ENCODE results near the gene STAT5A.

STAT5A gene

DNA sequence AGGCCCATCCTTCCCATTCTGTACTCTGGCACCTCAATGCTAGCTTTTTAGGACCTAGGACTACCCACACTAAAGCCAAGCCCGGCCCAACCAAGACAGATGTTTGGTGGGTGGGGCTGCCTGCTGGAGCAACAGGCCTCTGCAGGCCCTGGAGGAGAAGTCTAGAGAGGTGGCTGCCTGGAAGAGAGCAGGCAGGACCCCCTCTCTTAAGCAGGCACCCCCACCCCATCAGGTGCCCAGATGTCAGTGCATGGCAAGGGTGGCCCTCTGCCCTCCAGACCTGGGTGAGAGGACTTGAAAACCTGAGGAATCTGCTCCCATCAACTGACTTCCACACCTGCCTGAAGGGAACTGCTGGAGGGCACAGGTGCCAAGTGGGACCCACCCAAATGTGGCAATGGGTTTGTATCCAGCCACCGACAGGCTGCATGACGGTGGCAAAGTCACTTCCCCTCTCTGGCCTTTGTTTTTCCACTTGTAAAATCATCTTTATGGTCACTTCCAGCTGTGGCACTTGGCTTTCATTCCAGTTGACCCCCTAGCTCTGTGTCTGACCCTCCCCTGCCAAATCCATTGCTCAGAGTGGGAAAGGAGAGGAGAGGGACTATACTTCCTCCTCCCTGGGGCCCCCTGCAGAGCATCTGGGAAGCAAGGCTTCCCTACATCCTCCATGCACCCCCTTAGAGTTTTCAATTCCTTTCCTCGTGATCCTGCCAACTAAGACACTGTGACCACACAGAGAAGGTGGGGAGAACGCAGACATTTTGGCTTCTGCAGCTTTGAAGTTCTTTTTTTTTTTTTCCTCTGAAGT is 1.7 kb upstream of the STAT5A start:
- DNase-seq (ENCODE audit: low read depth in 2 of 2): no peak
- TF ChIP-seq, protein P1, sequence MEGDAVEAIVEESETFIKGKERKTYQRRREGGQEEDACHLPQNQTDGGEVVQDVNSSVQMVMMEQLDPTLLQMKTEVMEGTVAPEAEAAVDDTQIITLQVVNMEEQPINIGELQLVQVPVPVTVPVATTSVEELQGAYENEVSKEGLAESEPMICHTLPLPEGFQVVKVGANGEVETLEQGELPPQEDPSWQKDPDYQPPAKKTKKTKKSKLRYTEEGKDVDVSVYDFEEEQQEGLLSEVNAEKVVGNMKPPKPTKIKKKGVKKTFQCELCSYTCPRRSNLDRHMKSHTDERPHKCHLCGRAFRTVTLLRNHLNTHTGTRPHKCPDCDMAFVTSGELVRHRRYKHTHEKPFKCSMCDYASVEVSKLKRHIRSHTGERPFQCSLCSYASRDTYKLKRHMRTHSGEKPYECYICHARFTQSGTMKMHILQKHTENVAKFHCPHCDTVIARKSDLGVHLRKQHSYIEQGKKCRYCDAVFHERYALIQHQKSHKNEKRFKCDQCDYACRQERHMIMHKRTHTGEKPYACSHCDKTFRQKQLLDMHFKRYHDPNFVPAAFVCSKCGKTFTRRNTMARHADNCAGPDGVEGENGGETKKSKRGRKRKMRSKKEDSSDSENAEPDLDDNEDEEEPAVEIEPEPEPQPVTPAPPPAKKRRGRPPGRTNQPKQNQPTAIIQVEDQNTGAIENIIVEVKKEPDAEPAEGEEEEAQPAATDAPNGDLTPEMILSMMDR (IDR thresholded peaks at IDR 0.05; ENCODE audit: low read depth, low read length): no peak
- H3K4me3 ChIP-seq (replicated peaks in 1 of 2; ENCODE audit: low read depth in 2 of 2, low read length in 2 of 2): no peak overlapping the region

DNA sequence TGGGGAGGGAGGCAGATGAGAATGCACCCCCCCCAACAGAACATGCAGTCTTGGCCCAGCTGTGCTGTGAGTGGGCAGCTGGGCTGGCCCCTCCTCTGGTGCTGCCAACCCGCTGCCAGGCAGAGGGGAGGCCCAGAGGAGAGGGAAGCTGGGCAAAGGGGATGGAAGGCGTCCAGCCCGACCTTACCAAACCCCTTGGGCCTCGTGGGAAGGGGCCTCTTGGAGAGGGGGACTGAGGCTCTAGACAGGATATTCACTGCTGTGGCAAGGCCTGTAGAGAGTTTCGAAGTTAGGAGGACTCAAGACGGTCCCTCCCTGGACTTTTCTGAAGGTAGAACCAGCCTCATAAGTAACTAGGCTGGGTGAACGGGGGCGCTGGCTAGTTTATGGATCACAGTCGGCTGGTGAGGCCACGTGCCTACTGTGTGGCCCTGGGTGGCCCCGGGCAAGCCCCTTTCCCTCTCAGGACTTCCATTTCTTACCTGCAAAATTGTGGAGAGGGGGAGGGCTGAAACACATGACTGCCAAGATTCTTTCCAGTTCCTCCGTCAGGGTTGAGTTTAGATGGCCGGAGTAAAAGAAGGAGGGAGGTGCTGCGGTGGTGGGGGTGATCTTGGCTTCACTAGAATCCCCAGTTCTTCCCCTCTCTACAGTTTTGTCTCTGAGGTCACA is 857 bp upstream of the STAT5A start:
- TF ChIP-seq, protein P1 (IDR thresholded peaks at IDR 0.05; ENCODE audit: low read depth, low read length): no peak
- peak in 1 of 2 donors; percentile 74 for DNase-seq (ENCODE audit: low read depth in 2 of 2)
- H3K4me3 ChIP-seq (replicated peaks in 1 of 2; ENCODE audit: low read depth in 2 of 2, low read length in 2 of 2): peak overlapping the region; percentile 50 to 55

DNA sequence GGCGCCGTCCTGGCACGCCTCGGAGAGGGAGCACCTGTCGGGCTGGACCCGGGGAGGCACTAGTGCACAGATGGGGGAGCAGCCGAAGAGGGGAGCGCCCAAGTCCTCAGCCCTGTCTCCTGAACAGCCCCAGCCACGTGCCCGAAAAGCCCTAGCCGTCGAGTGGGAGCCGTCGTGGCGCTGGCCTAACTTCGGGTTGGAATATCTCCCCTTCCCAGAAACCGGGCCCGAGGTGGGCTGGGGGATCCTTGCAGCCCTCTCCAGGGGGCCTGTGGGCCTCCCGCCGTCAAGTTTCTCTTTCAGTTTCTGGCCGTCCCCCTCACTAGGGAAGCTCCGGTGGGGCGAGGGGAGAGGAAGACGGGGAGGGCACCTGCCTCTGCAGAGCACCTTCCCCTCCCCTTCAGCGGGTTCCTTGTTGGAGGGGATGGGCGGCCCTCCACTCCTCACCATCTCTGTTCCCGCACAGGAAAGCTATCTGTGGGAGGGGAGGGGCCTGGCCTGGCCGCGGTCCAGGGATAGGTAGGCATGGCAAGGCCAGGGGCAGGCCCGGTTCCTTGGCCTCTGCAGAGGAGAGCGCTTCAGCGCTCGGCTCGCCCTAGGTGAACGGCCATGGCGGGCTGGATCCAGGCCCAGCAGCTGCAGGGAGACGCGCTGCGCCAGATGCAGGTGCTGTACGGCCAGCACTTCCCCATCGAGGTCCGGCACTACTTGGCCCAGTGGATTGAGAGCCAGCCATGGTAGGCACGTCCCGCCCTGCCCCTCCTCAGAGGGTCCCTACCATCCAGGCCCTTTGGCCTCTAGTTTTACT is 709 bp downstream of the STAT5A start:
- TF ChIP-seq, protein P1 (IDR thresholded peaks at IDR 0.05; ENCODE audit: low read depth, low read length): no peak
- no peak for DNase-seq (ENCODE audit: low read depth in 2 of 2)
- H3K4me3 ChIP-seq (replicated peaks in 1 of 2; ENCODE audit: low read depth in 2 of 2, low read length in 2 of 2): peak overlapping the region; percentile 50 to 55

DNA sequence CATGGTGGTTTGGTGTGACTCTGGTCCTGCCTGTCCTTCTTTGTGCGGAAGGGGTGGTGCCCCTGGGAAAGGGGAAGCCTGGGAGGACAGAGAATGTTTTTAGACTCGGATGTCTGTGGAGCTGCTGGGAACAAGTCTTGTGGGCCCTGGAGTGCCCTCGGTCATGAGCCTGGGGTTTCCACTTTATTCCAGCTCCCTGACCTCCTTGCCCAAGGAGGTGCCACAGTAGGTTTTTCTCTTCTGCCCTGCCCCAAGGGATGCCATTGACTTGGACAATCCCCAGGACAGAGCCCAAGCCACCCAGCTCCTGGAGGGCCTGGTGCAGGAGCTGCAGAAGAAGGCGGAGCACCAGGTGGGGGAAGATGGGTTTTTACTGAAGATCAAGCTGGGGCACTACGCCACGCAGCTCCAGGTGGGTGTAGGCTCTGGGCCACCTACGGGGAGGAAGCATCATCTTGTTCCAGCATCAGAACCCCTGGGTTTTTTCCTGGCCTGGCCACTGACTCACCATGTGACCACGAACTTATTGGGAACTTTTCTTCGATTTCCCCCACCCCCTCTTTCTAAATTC is 1.4 kb downstream of the STAT5A start:
- no peak for DNase-seq (ENCODE audit: low read depth in 2 of 2)
- H3K4me3 ChIP-seq (replicated peaks in 1 of 2; ENCODE audit: low read depth in 2 of 2, low read length in 2 of 2): no peak overlapping the region
- TF ChIP-seq, protein P1 (IDR thresholded peaks at IDR 0.05; ENCODE audit: low read depth, low read length): no peak

DNA sequence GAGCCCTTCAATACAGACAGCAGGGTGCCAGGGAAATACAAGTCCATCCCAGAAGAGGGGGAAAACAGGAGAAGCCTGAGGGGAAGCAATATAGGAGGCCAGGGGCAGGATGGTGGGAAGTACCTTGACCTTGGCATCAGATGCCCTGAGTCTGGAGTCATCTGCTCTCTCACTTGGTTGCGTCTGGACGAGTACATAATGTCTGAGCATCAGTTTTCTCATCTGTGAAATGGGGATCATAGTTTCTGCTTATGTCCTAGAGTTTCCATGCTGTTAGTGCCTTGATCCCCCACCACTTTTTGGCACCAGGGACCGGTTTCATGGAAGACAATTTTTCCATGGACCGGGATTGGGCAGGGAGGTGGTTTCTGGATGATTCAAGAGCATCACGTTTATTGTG is 2.3 kb downstream of the STAT5A start:
- H3K4me3 ChIP-seq (replicated peaks in 1 of 2; ENCODE audit: low read depth in 2 of 2, low read length in 2 of 2): no peak overlapping the region
- TF ChIP-seq, protein P1 (IDR thresholded peaks at IDR 0.05; ENCODE audit: low read depth, low read length): no peak
- DNase-seq (ENCODE audit: low read depth in 2 of 2): no peak

DNA sequence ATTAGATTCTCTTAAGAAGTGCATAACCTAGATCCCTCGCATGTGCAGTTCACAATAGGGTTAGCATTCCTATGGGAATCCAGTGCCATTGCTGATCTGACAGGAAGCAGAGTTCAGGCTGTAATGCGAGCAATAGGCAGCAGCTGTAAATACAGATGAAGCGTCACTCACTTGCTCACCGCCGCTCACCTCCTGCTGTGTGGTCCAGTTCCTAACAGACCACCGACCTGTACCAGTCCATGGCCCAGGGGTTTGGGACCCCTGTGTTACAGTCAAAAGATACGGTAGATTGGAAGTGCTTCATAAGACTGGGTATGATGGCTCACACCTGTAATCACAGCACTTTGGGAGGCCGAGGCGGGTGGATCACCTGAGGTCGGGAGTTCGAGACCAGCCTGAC is 2.8 kb downstream of the STAT5A start:
- H3K4me3 ChIP-seq (replicated peaks in 1 of 2; ENCODE audit: low read depth in 2 of 2, low read length in 2 of 2): no peak overlapping the region
- TF ChIP-seq, protein P1 (IDR thresholded peaks at IDR 0.05; ENCODE audit: low read depth, low read length): no peak
- no peak for DNase-seq (ENCODE audit: low read depth in 2 of 2)
